IMR-90 (cell line): ENCODE data around the gene DHX9. TPM values are rescaled to one million over a fixed set of nuclear protein-coding genes. Genes with fewer than 3 reads are reported as not detected.

Experiments
- ATAC-seq: fragments of 200-7000 bp; cut with Tn5 transposase; 2 replicates; pipeline ENCODE4 v1.9.1; 2020; ENCODE audit warnings: low read depth, mild to moderate bottlenecking, moderate library complexity
- BruUV-seq: library from RNA; stranded (reverse); fragments of 400-500 nt; replicated peaks from 2 replicates; lab custom pipeline; 2021; lab: Mats Ljungman, UMichigan
- CTCF ChIA-PET: fragments of 300-600 bp; formaldehyde crosslinking; extraction: SDS; loops from one replicate; lab custom pipeline; 2021; ENCODE audit warnings: antibody characterized with exemption; lab: Yijun Ruan, JAX
- POLR2A ChIA-PET: fragments of 300-600 bp; sonication (Branson Sonifier 250); formaldehyde crosslinking; loops from one replicate; lab custom pipeline; 2022; ENCODE audit warnings: antibody characterized with exemption; ENCODE audit not compliant: unreplicated experiment; lab: Charles Lee
- DNase-seq: peaks from one replicate; pipeline ENCODE4 v3.0.0; 2013
- H2AFZ ChIP-seq: replicated peaks from 2 replicates; pipeline ENCODE3; 2013; ENCODE audit warnings: low read length, mild to moderate bottlenecking; ENCODE audit not compliant: poor library complexity
- H2AK5ac ChIP-seq: 2 replicates; pipeline ENCODE4 v1.6.1; 2013; ENCODE audit warnings: low read depth, low read length, inconsistent platforms
- H2AK9ac ChIP-seq: replicated peaks from 2 replicates; pipeline ENCODE3; 2013; ENCODE audit warnings: mild to moderate bottlenecking, low read depth, low read length, moderate library complexity; ENCODE audit not compliant: poor library complexity
- H2BK120ac ChIP-seq: 2 replicates; pipeline ENCODE4 v1.6.1; 2013; ENCODE audit warnings: low read depth, low read length, inconsistent platforms
- H2BK15ac ChIP-seq: 3 replicates; pipeline ENCODE4 v1.6.1; 2013; ENCODE audit warnings: low read depth, low read length, inconsistent platforms
- H2BK20ac ChIP-seq: 2 replicates; pipeline ENCODE4 v1.6.1; 2013; ENCODE audit warnings: low read depth, mild to moderate bottlenecking, inconsistent platforms, low read length, moderate library complexity
- H2BK5ac ChIP-seq: 2 replicates; pipeline ENCODE4 v1.6.1; 2013; ENCODE audit warnings: mild to moderate bottlenecking, low read depth, low read length, inconsistent platforms; ENCODE audit not compliant: poor library complexity, severe bottlenecking
- H3K14ac ChIP-seq: replicated peaks from 2 replicates; pipeline ENCODE4 v1.6.1; 2013; ENCODE audit warnings: low read depth, low read length, inconsistent platforms
- H3K18ac ChIP-seq: 2 replicates; pipeline ENCODE4 v1.6.1; 2013; ENCODE audit warnings: low read depth, low read length, control low read depth
- H3K23ac ChIP-seq: 2 replicates; pipeline ENCODE4 v1.6.1; 2013; ENCODE audit warnings: low read depth, low read length, inconsistent platforms
- H3K27ac ChIP-seq: 2 replicates; pipeline ENCODE4 v1.5.1; 2013; ENCODE audit warnings: mild to moderate bottlenecking, control low read depth, low read length; ENCODE audit not compliant: insufficient read depth
- H3K27me3 ChIP-seq: 2 replicates; pipeline ENCODE4 v1.6.1; 2013; ENCODE audit warnings: low read length; ENCODE audit not compliant: control insufficient read depth, insufficient read depth
- H3K36me3 ChIP-seq: 2 replicates; pipeline ENCODE4 v1.6.1; 2013; ENCODE audit warnings: low read length, mixed read lengths; ENCODE audit not compliant: control insufficient read depth, insufficient read depth
- H3K4ac ChIP-seq: 2 replicates; pipeline ENCODE4 v1.6.1; 2013; ENCODE audit warnings: low read depth, low read length, inconsistent platforms
- H3K4me1 ChIP-seq: 2 replicates; pipeline ENCODE4 v1.6.1; 2013; ENCODE audit warnings: low read length, mixed read lengths; ENCODE audit not compliant: control insufficient read depth, insufficient read depth
- H3K4me2 ChIP-seq: 2 replicates; pipeline ENCODE4 v1.6.1; 2013; ENCODE audit warnings: low read depth, mild to moderate bottlenecking, control low read depth, low read length, moderate library complexity
- H3K4me3 ChIP-seq: 2 replicates; pipeline ENCODE4 v1.5.1; 2013; ENCODE audit warnings: low read depth, mild to moderate bottlenecking, control low read depth, low read length, moderate library complexity; ENCODE audit not compliant: insufficient read depth
- H3K56ac ChIP-seq: 2 replicates; pipeline ENCODE4 v1.6.1; 2013; ENCODE audit warnings: low read length, inconsistent platforms; ENCODE audit not compliant: insufficient read depth; ENCODE audit errors: extremely low read depth
- H3K79me1 ChIP-seq, 2 experiments: 2 replicates each; pipeline ENCODE4 v1.6.1; 2013; ENCODE audit warnings: low read length in 2 of 2, inconsistent platforms in 1 of 2, low read depth in 1 of 2
- H3K9ac ChIP-seq: 2 replicates; pipeline ENCODE4 v1.6.1; 2013; ENCODE audit warnings: low read depth, low read length, control low read depth
- H3K9me1 ChIP-seq: 2 replicates; pipeline ENCODE4 v1.6.1; 2013; ENCODE audit warnings: low read length, inconsistent platforms; ENCODE audit not compliant: insufficient read depth
- H3K9me3 ChIP-seq: 2 replicates; pipeline ENCODE4 v1.6.1; 2013; ENCODE audit warnings: low read length; ENCODE audit not compliant: control insufficient read depth, insufficient read depth
- H4K20me1 ChIP-seq: 2 replicates; pipeline ENCODE4 v1.6.1; 2013; ENCODE audit warnings: low read length, inconsistent platforms; ENCODE audit not compliant: insufficient read depth
- H4K5ac ChIP-seq: 2 replicates; pipeline ENCODE4 v1.6.1; 2013; ENCODE audit warnings: mild to moderate bottlenecking, low read depth, low read length, control low read depth
- H4K8ac ChIP-seq, 2 experiments: 2 replicates each; pipeline ENCODE4 v1.6.1; 2013; ENCODE audit warnings: low read depth in 2 of 2, low read length in 2 of 2, control low read depth in 1 of 2, inconsistent platforms in 1 of 2
- H4K91ac ChIP-seq: 2 replicates; pipeline ENCODE4 v1.6.1; 2013; ENCODE audit warnings: low read depth, low read length, inconsistent platforms; ENCODE audit not compliant: insufficient read depth
- CHD1 ChIP-seq: IDR thresholded peaks from 2 replicates; pipeline ENCODE4 v1.6.1; 2012; ENCODE audit warnings: low read depth, low read length, improper control_type of control experiment
- CTCF ChIP-seq: conservative IDR thresholded peaks from 2 replicates; pipeline ENCODE4 v1.5.1; 2012; ENCODE audit warnings: mild to moderate bottlenecking, low read depth, low read length, improper control_type of control experiment
- MAFK ChIP-seq: IDR thresholded peaks from 2 replicates; pipeline ENCODE4 v1.6.1; 2012; ENCODE audit warnings: low read depth, low read length, improper control_type of control experiment
- MAZ ChIP-seq: IDR thresholded peaks from 2 replicates; pipeline ENCODE4 v1.6.1; 2012; ENCODE audit warnings: low read depth, mild to moderate bottlenecking, low read length, improper control_type of control experiment, moderate library complexity, borderline replicate concordance
- RAD21 ChIP-seq: IDR thresholded peaks from 2 replicates; pipeline ENCODE4 v1.6.1; 2012; ENCODE audit warnings: low read length, improper control_type of control experiment
- RCOR1 ChIP-seq: IDR thresholded peaks from 2 replicates; pipeline ENCODE4 v1.6.1; 2012; ENCODE audit warnings: mild to moderate bottlenecking, low read length, improper control_type of control experiment; ENCODE audit not compliant: insufficient replicate concordance
- SMC3 ChIP-seq: fragments of 150-350 bp; IDR thresholded peaks from 2 replicates; pipeline ENCODE4 v1.6.1; 2016; ENCODE audit warnings: low read depth, mild to moderate bottlenecking, antibody characterized with exemption, low read length, moderate library complexity
- WGBS, 2 experiments: methylation state at CpG; one replicate each; pipeline versions ENCODE4 v1.1.5 to v1.1.7; 2013; ENCODE audit warnings: missing lambda C conversion rate in 2 of 2; ENCODE audit not compliant: insufficient read length in 1 of 2; ENCODE audit errors: extremely low coverage in 2 of 2; 5-methylcytosine and 5-hydroxymethylcytosine counted together
- dilution Hi-C: fragments of 300-500 bp; cut with HindIII; formaldehyde crosslinking; loops from one replicate; pipeline ENCODE4 v1.14.3; 2018; ENCODE audit warnings: low sequenced_read_pairs; ENCODE audit not compliant: unreplicated experiment
- in situ Hi-C: fragments of 300-500 bp; cut with MboI; formaldehyde crosslinking; loops from 3 replicates; pipeline ENCODE4 v1.14.3; 2019; ENCODE audit warnings: low sequenced_read_pairs, inconsistent platforms, mixed read lengths
- intact Hi-C: fragments of 100-400 bp; cut with micrococcal nuclease; formaldehyde crosslinking; loops from 2 replicates; pipeline ENCODE4 v1.10.0; 2022
- polyA plus RNA-seq, 3 experiments: library from polyadenylated mRNA; depleted of rRNA; stranded (reverse); fragments of >200 nt; gene quantifications; 2 replicates each; pipeline ENCODE4 v1.2.3, GENCODE V29; 2012; ENCODE audit warnings: low replicate concordance in 1 of 3
- total RNA-seq: library from RNA; depleted of rRNA; stranded (reverse); fragments of >200 nt; gene quantifications from 2 replicates; pipeline ENCODE4 v1.2.3, GENCODE V29; 2012

Gene DHX9
- total and polyA plus RNA-seq, 2 of the 4 experiments (the other 2 are of a cell fraction): 119 to 211 TPM

- H4K20me1 ChIP-seq: peaks cover 25% of the 10 kb centered on the region; the same call in 1 of the 2 replicates
- no peak overlapping the region for H2BK20ac ChIP-seq
- 0 out of 2 replicates have a peak, but pooled peaks cover 2% of the 10 kb centered on the region for H3K4me1 ChIP-seq
- H3K36me3 ChIP-seq: peaks cover 67% of the 10 kb centered on the region
- no peak overlapping the region for H2AK5ac ChIP-seq
- H3K56ac ChIP-seq: no peak overlapping the region
- H3K14ac ChIP-seq: no peak overlapping the region
- TF ChIP-seq MAZ: no peak
- TF ChIP-seq CHD1: no peak
- no peak for TF ChIP-seq MAFK
- TF ChIP-seq SMC3: no peak
- no peak for TF ChIP-seq CTCF
- no peak for TF ChIP-seq RAD21
- no peak for TF ChIP-seq RCOR1
- no peak overlapping the region for H2AFZ ChIP-seq
- ChIA-PET POLR2A (no interaction called here), CTCF (no interaction called here)
- no peak overlapping the region for H3K27ac ChIP-seq
- H3K9me3 ChIP-seq: no peaks in the 10 kb centered on the region
- no peak overlapping the region for H3K4me3 ChIP-seq
- H2BK5ac ChIP-seq: no peak overlapping the region
- H3K9me1 ChIP-seq: peaks cover 6% of the 10 kb centered on the region; the same call in 1 of the 2 replicates
- H2BK15ac ChIP-seq: no peak overlapping the region
- dilution Hi-C loops (no loop called here), intact Hi-C loops (loop anchor here (2.0 kb wide), 1 partner anchor 25 kb away; no protein-coding TSS in a partner anchor), in situ Hi-C loops (no loop called here)
- H3K23ac ChIP-seq: no peak overlapping the region
- ATAC-seq (no peak), DNase-seq (no peak)
- no TSS peak for BruUV-seq
- no peak overlapping the region for H3K9ac ChIP-seq
- H3K4ac ChIP-seq: no peak overlapping the region
- H4K8ac ChIP-seq: no peak overlapping the region
- no peak overlapping the region for H4K5ac ChIP-seq
- H3K18ac ChIP-seq: no peak overlapping the region
- H3K79me1 ChIP-seq: peaks cover 28 to 43% of the 10 kb centered on the region in 2 experiments
- no peaks in the 10 kb centered on the region for H3K27me3 ChIP-seq
- WGBS, 2 experiments: no CpG with 5 or more reads among the region's 4 CpGs
- no peak overlapping the region for H4K91ac ChIP-seq
- no peak overlapping the region for H2BK120ac ChIP-seq
- no peak overlapping the region for H3K4me2 ChIP-seq
- H2AK9ac ChIP-seq: no peak overlapping the region
Measured at GRCh38 chr1:182855911-182856310, 16.8 kb downstream of the DHX9 start.
